Measurements from ENCODE around the gene NFKB1.
A peak's percentile ranks its signal among the peaks of the same experiment; 100 is the strongest.

Gene NFKB1

GRCh38 chr4:102543030-102543928 is 42.1 kb downstream of the NFKB1 start:
- Histone ChIP-seq H3K36me3 (ENCODE audit: control insufficient read depth, insufficient read depth, low read length) (no peaks in the 10 kb centered on the region), H3K56ac (ENCODE audit: low read length) (no peak overlapping the region), H3K9ac (ENCODE audit: low read length) (no peak overlapping the region), H3K27me3 (ENCODE audit: insufficient read depth, low read length, poor library complexity) (no peaks in the 10 kb centered on the region), H3K4me1 (ENCODE audit: control insufficient read depth, low read depth, low read length) (no peaks in the 10 kb centered on the region), H2BK120ac (ENCODE audit: low read depth, low read length) (no peak overlapping the region), H3K23ac (ENCODE audit: low read length) (no peak overlapping the region), H3K4me3 (ENCODE audit: low read length) (no peak overlapping the region), H2BK5ac (ENCODE audit: low read length) (no peak overlapping the region), H3K79me1 (ENCODE audit: low read length) (no peaks in the 10 kb centered on the region), H3K27ac (ENCODE audit: low read depth, low read length) (no peak overlapping the region), H3K18ac (ENCODE audit: low read length) (no peak overlapping the region), H3K4me2 (ENCODE audit: low read length) (no peak overlapping the region), H2AK5ac (ENCODE audit: low read length) (no peak overlapping the region), H3K79me2 (ENCODE audit: control insufficient read depth, insufficient read depth, low read length) (no peaks in the 10 kb centered on the region), H4K5ac (ENCODE audit: low read length) (no peak overlapping the region), H2BK15ac (replicated peaks; ENCODE audit: low read depth) (no peak overlapping the region), H3K4ac (ENCODE audit: low read depth, low read length) (no peak overlapping the region), H4K8ac (ENCODE audit: low read depth, low read length) (no peak overlapping the region)
- no peak for DNase-seq
- no CpG with 5 or more reads among the region's 12 CpGs for WGBS (ENCODE audit: extremely low coverage, insufficient coverage, low lambda C conversion rate)

GRCh38 chr4:102546635-102547034 is 45.5 kb downstream of the NFKB1 start:
- no peak overlapping the region for H3K27ac ChIP-seq (ENCODE audit: low read depth, low read length)
- no peak overlapping the region for H2AK5ac ChIP-seq (ENCODE audit: low read length)
- H3K27me3 ChIP-seq (ENCODE audit: insufficient read depth, low read length, poor library complexity): no peaks in the 10 kb centered on the region
- H3K4me2 ChIP-seq (ENCODE audit: low read length): no peak overlapping the region
- no peak overlapping the region for H4K8ac ChIP-seq (ENCODE audit: low read depth, low read length)
- no peak overlapping the region for H3K56ac ChIP-seq (ENCODE audit: low read length)
- no peak overlapping the region for H3K4me3 ChIP-seq (ENCODE audit: low read length)
- no peak overlapping the region for H3K23ac ChIP-seq (ENCODE audit: low read length)
- no peak overlapping the region for H3K4ac ChIP-seq (ENCODE audit: low read depth, low read length)
- H3K36me3 ChIP-seq (ENCODE audit: control insufficient read depth, insufficient read depth, low read length): no peaks in the 10 kb centered on the region
- peak; percentile 32 for DNase-seq
- H4K5ac ChIP-seq (ENCODE audit: low read length): no peak overlapping the region
- no peak overlapping the region for H3K18ac ChIP-seq (ENCODE audit: low read length)
- no peak overlapping the region for H2BK5ac ChIP-seq (ENCODE audit: low read length)
- H2BK15ac ChIP-seq (replicated peaks; ENCODE audit: low read depth): no peak overlapping the region
- no peak overlapping the region for H2BK120ac ChIP-seq (ENCODE audit: low read depth, low read length)
- no peak overlapping the region for H3K9ac ChIP-seq (ENCODE audit: low read length)
- no peaks in the 10 kb centered on the region for H3K79me1 ChIP-seq (ENCODE audit: low read length)
- H3K4me1 ChIP-seq (ENCODE audit: control insufficient read depth, low read depth, low read length): no peaks in the 10 kb centered on the region
- H3K79me2 ChIP-seq (ENCODE audit: control insufficient read depth, insufficient read depth, low read length): no peaks in the 10 kb centered on the region

- Histone ChIP-seq H2AK5ac (ENCODE audit: low read length) (no peak overlapping the region), H3K9ac (ENCODE audit: low read length) (no peak overlapping the region), H3K56ac (ENCODE audit: low read length) (no peak overlapping the region), H2BK5ac (ENCODE audit: low read length) (no peak overlapping the region), H2BK120ac (ENCODE audit: low read depth, low read length) (no peak overlapping the region), H3K4ac (ENCODE audit: low read depth, low read length) (no peak overlapping the region), H2BK15ac (replicated peaks; ENCODE audit: low read depth) (no peak overlapping the region), H3K23ac (ENCODE audit: low read length) (no peak overlapping the region), H3K27ac (ENCODE audit: low read depth, low read length) (no peak overlapping the region), H3K18ac (ENCODE audit: low read length) (no peak overlapping the region), H4K5ac (ENCODE audit: low read length) (no peak overlapping the region), H3K4me3 (ENCODE audit: low read length) (no peak overlapping the region), H3K36me3 (ENCODE audit: control insufficient read depth, insufficient read depth, low read length) (no peaks in the 10 kb centered on the region), H3K79me2 (ENCODE audit: control insufficient read depth, insufficient read depth, low read length) (no peaks in the 10 kb centered on the region), H3K4me1 (ENCODE audit: control insufficient read depth, low read depth, low read length) (no peaks in the 10 kb centered on the region), H3K4me2 (ENCODE audit: low read length) (no peak overlapping the region), H3K27me3 (ENCODE audit: insufficient read depth, low read length, poor library complexity) (no peaks in the 10 kb centered on the region), H3K79me1 (ENCODE audit: low read length) (no peaks in the 10 kb centered on the region), H4K8ac (ENCODE audit: low read depth, low read length) (no peak overlapping the region)
- no CpG with 5 or more reads among the region's 2 CpGs for WGBS (ENCODE audit: extremely low coverage, insufficient coverage, low lambda C conversion rate)
- no peak for DNase-seq
Observed at GRCh38 chr4:102547973-102548372, 46.8 kb downstream of the NFKB1 start.

GRCh38 chr4:102551958-102552565 is 50.9 kb downstream of the NFKB1 start:
- Histone ChIP-seq H2AK5ac (ENCODE audit: low read length) (no peak overlapping the region), H3K4me3 (ENCODE audit: low read length) (no peak overlapping the region), H3K79me2 (ENCODE audit: control insufficient read depth, insufficient read depth, low read length) (no peaks in the 10 kb centered on the region), H3K27me3 (ENCODE audit: insufficient read depth, low read length, poor library complexity) (no peaks in the 10 kb centered on the region), H3K27ac (ENCODE audit: low read depth, low read length) (no peak overlapping the region), H2BK120ac (ENCODE audit: low read depth, low read length) (no peak overlapping the region), H3K18ac (ENCODE audit: low read length) (no peak overlapping the region), H2BK5ac (ENCODE audit: low read length) (no peak overlapping the region), H3K23ac (ENCODE audit: low read length) (no peak overlapping the region), H3K79me1 (ENCODE audit: low read length) (no peaks in the 10 kb centered on the region), H3K9ac (ENCODE audit: low read length) (no peak overlapping the region), H4K8ac (ENCODE audit: low read depth, low read length) (no peak overlapping the region), H3K4me2 (ENCODE audit: low read length) (no peak overlapping the region), H2BK15ac (replicated peaks; ENCODE audit: low read depth) (no peak overlapping the region), H3K4ac (ENCODE audit: low read depth, low read length) (no peak overlapping the region), H3K36me3 (ENCODE audit: control insufficient read depth, insufficient read depth, low read length) (no peaks in the 10 kb centered on the region), H3K4me1 (ENCODE audit: control insufficient read depth, low read depth, low read length) (no peaks in the 10 kb centered on the region), H4K5ac (ENCODE audit: low read length) (no peak overlapping the region), H3K56ac (ENCODE audit: low read length) (no peak overlapping the region)
- no CpG with 5 or more reads among the region's 4 CpGs for WGBS (ENCODE audit: extremely low coverage, insufficient coverage, low lambda C conversion rate)
- peak; percentile 90 for DNase-seq

GRCh38 chr4:102552781-102553180 is 51.6 kb downstream of the NFKB1 start:
- DNase-seq: no peak
- H2BK120ac ChIP-seq (ENCODE audit: low read depth, low read length): no peak overlapping the region
- no peaks in the 10 kb centered on the region for H3K27me3 ChIP-seq (ENCODE audit: insufficient read depth, low read length, poor library complexity)
- no CpG with 5 or more reads among the region's 1 CpG for WGBS (ENCODE audit: extremely low coverage, insufficient coverage, low lambda C conversion rate)
- no peak overlapping the region for H3K4me3 ChIP-seq (ENCODE audit: low read length)
- H3K9ac ChIP-seq (ENCODE audit: low read length): no peak overlapping the region
- no peaks in the 10 kb centered on the region for H3K4me1 ChIP-seq (ENCODE audit: control insufficient read depth, low read depth, low read length)
- no peak overlapping the region for H3K56ac ChIP-seq (ENCODE audit: low read length)
- H3K27ac ChIP-seq (ENCODE audit: low read depth, low read length): no peak overlapping the region
- no peak overlapping the region for H2BK15ac ChIP-seq (replicated peaks; ENCODE audit: low read depth)
- no peak overlapping the region for H2AK5ac ChIP-seq (ENCODE audit: low read length)
- H3K4me2 ChIP-seq (ENCODE audit: low read length): no peak overlapping the region
- H3K4ac ChIP-seq (ENCODE audit: low read depth, low read length): no peak overlapping the region
- no peak overlapping the region for H3K18ac ChIP-seq (ENCODE audit: low read length)
- no peak overlapping the region for H4K8ac ChIP-seq (ENCODE audit: low read depth, low read length)
- no peak overlapping the region for H3K23ac ChIP-seq (ENCODE audit: low read length)
- H2BK5ac ChIP-seq (ENCODE audit: low read length): no peak overlapping the region
- no peaks in the 10 kb centered on the region for H3K79me2 ChIP-seq (ENCODE audit: control insufficient read depth, insufficient read depth, low read length)
- H3K36me3 ChIP-seq (ENCODE audit: control insufficient read depth, insufficient read depth, low read length): no peaks in the 10 kb centered on the region
- H3K79me1 ChIP-seq (ENCODE audit: low read length): no peaks in the 10 kb centered on the region
- no peak overlapping the region for H4K5ac ChIP-seq (ENCODE audit: low read length)

Measured in mesendoderm (in vitro differentiated cells).